ENCODE measurements around the gene PPP1R11.

DNA sequence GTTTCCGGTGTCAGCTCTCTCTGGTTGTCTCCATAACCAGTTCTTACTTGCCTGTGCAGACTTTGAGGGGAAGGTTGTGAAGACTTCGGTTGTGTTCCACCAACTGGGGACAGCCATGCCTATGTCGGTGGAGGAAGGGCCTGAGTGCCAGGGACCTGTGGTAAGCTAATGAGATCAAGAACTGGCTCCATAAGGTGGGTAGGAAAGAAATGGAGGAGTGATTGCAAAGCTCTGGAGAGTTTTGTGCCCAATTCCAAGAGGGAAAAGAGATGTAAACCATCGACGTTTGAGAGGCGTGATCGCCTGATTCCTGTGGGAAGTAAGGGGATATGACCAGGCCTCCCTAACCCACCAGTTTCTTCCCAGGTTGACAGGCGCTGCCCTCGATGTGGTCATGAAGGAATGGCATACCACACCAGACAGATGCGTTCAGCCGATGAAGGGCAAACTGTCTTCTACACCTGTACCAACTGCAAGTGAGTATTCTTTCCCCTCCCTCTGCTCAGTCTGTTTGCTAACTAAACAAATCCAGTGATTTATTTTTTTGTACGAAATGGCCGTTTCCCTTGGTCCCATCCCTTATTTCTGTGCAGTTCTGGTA is 5.0 kb upstream of the PPP1R11 start:
- TF ChIP-seq, protein P1, sequence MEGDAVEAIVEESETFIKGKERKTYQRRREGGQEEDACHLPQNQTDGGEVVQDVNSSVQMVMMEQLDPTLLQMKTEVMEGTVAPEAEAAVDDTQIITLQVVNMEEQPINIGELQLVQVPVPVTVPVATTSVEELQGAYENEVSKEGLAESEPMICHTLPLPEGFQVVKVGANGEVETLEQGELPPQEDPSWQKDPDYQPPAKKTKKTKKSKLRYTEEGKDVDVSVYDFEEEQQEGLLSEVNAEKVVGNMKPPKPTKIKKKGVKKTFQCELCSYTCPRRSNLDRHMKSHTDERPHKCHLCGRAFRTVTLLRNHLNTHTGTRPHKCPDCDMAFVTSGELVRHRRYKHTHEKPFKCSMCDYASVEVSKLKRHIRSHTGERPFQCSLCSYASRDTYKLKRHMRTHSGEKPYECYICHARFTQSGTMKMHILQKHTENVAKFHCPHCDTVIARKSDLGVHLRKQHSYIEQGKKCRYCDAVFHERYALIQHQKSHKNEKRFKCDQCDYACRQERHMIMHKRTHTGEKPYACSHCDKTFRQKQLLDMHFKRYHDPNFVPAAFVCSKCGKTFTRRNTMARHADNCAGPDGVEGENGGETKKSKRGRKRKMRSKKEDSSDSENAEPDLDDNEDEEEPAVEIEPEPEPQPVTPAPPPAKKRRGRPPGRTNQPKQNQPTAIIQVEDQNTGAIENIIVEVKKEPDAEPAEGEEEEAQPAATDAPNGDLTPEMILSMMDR (conservative IDR thresholded peaks at IDR 0.05; ENCODE audit: low read length) = no peak
- no peak for TF ChIP-seq EZH2phosphoT487 (IDR thresholded peaks at IDR 0.05; ENCODE audit: borderline replicate concordance)
